WTC11 (cell line): ENCODE results near the gene C17orf113. TPM values are rescaled to one million over a fixed set of nuclear protein-coding genes. Genes with fewer than 3 reads are reported as not detected.

ENCODE experiments used
- ATAC-seq: fragments of 200-7000 bp; cut with Tn5 transposase; 2 replicates; pipeline ENCODE4 v1.10.0; 2021; ENCODE audit warnings: mild to moderate bottlenecking, moderate library complexity
- CTCF ChIA-PET: fragments of 300-600 bp; sonication (Branson Sonifier 250); formaldehyde crosslinking; loops from one replicate; lab custom pipeline; 2021; ENCODE audit warnings: antibody characterized with exemption; lab: Charles Lee
- POLR2A ChIA-PET: fragments of 350-600 bp; sonication (Branson Sonifier 250); formaldehyde crosslinking; loops from one replicate; lab custom pipeline; 2021; ENCODE audit warnings: antibody characterized with exemption; lab: Charles Lee
- DNase-seq: peaks from one replicate; pipeline ENCODE4 v3.0.0; 2021; ENCODE audit warnings: low spot score
- H3K27ac Mint-ChIP-seq: 2 replicates; pipeline ENCODE4 v1.8.0; 2021; ENCODE audit warnings: mixed read lengths
- H3K27me3 Mint-ChIP-seq: 2 replicates; pipeline ENCODE4 v1.8.0; 2021; ENCODE audit warnings: low read depth, mild to moderate bottlenecking, moderate library complexity, mixed read lengths
- H3K36me3 Mint-ChIP-seq: 2 replicates; pipeline ENCODE4 v1.8.0; 2021; ENCODE audit warnings: mixed read lengths
- H3K4me1 Mint-ChIP-seq: 2 replicates; pipeline ENCODE4 v1.8.0; 2022; ENCODE audit warnings: mixed read lengths
- H3K4me3 Mint-ChIP-seq: 2 replicates; pipeline ENCODE4 v1.8.0; 2021; ENCODE audit warnings: mild to moderate bottlenecking, moderate library complexity, mixed read lengths
- H3K9me3 Mint-ChIP-seq: 2 replicates; pipeline ENCODE4 v1.8.0; 2021; ENCODE audit warnings: mixed read lengths
- CBFB ChIP-seq: sonication (generic); formaldehyde crosslinking; IDR thresholded peaks from 2 replicates; pipeline ENCODE4 v1.8.1; 2022; ENCODE audit warnings: mild to moderate bottlenecking, low read depth, missing genetic modification reagents
- FOXK1 ChIP-seq: sonication (generic); formaldehyde crosslinking; IDR thresholded peaks from 2 replicates; pipeline ENCODE4 v1.8.0; 2022; ENCODE audit warnings: mild to moderate bottlenecking, moderate library complexity, missing genetic modification reagents
- MYBL2 ChIP-seq: sonication (generic); formaldehyde crosslinking; IDR thresholded peaks from 2 replicates; pipeline ENCODE4 v1.8.1; 2023; ENCODE audit warnings: mild to moderate bottlenecking, moderate library complexity, missing genetic modification reagents
- NR1H2 ChIP-seq: sonication (generic); formaldehyde crosslinking; IDR thresholded peaks from 2 replicates; pipeline ENCODE4 v1.9.0; 2021; ENCODE audit warnings: mild to moderate bottlenecking, moderate library complexity, missing genetic modification reagents
- RELA ChIP-seq: sonication (generic); formaldehyde crosslinking; IDR thresholded peaks from 2 replicates; pipeline ENCODE4 v1.8.1; 2022; ENCODE audit warnings: missing genetic modification reagents, mild to moderate bottlenecking, borderline replicate concordance
- SP1 ChIP-seq: sonication (generic); formaldehyde crosslinking; conservative IDR thresholded peaks from 2 replicates; pipeline ENCODE4 v1.8.1; 2022; ENCODE audit warnings: missing genetic modification reagents
- TCF7 ChIP-seq: sonication (generic); formaldehyde crosslinking; IDR thresholded peaks from 2 replicates; pipeline ENCODE4 v1.8.0; 2022; ENCODE audit warnings: mild to moderate bottlenecking, low read depth, missing genetic modification reagents, moderate library complexity
- ZBTB21 ChIP-seq: sonication (generic); formaldehyde crosslinking; IDR thresholded peaks from 2 replicates; pipeline ENCODE4 v1.8.1; 2023; ENCODE audit warnings: mild to moderate bottlenecking, missing genetic modification reagents, borderline replicate concordance
- ZNF138 ChIP-seq: sonication (generic); formaldehyde crosslinking; conservative IDR thresholded peaks from 2 replicates; pipeline ENCODE4 v1.8.1; 2022; ENCODE audit warnings: mild to moderate bottlenecking, moderate library complexity, missing genetic modification reagents
- ZNF416 ChIP-seq: fragments of 250-450 bp; sonication (Bioruptor Pico); IDR thresholded peaks from 2 replicates; pipeline ENCODE4 v1.9.0; 2021; ENCODE audit warnings: mild to moderate bottlenecking, inconsistent platforms
- ZNF423 ChIP-seq: fragments of 250-450 bp; sonication (Bioruptor Pico); IDR thresholded peaks from 2 replicates; pipeline ENCODE4 v2.1.2; 2022; ENCODE audit warnings: mild to moderate bottlenecking, moderate library complexity
- total RNA-seq: library from RNA; stranded (reverse); gene quantifications from 3 replicates; pipeline ENCODE4 v1.2.3, GENCODE V29; 2021
- TF ChIP-seq, protein P1 (sequence below): sonication (generic); formaldehyde crosslinking; conservative IDR thresholded peaks from 2 replicates; pipeline ENCODE4 v1.8.1; 2023; ENCODE audit warnings: mild to moderate bottlenecking, low read depth, missing genetic modification reagents, moderate library complexity
- TF ChIP-seq, protein P2 (sequence below): fragments of 200-600 bp; IDR thresholded peaks from 2 replicates; pipeline ENCODE4 v1.8.0; 2022; ENCODE audit warnings: antibody characterized with exemption
- TF ChIP-seq, protein P3 (sequence below): sonication (generic); formaldehyde crosslinking; IDR thresholded peaks from 2 replicates; pipeline ENCODE4 v1.8.1; 2023; ENCODE audit warnings: mild to moderate bottlenecking, missing genetic modification reagents
- TF ChIP-seq, protein P4 (sequence below): sonication (generic); formaldehyde crosslinking; IDR thresholded peaks from 2 replicates; pipeline ENCODE4 v1.8.0; 2022; ENCODE audit warnings: mild to moderate bottlenecking, missing genetic modification reagents
- TF ChIP-seq, protein P5 (sequence below): sonication (generic); formaldehyde crosslinking; IDR thresholded peaks from 2 replicates; pipeline ENCODE4 v1.8.1; 2022; ENCODE audit warnings: missing genetic modification reagents, borderline replicate concordance
- TF ChIP-seq, protein P6 (sequence below): fragments of 250-450 bp; sonication (Bioruptor Pico); IDR thresholded peaks from 2 replicates; pipeline ENCODE4 v1.9.0; 2021; ENCODE audit warnings: moderate library complexity, mild to moderate bottlenecking, inconsistent platforms, borderline replicate concordance
- TF ChIP-seq, protein P7 (sequence below): sonication (generic); formaldehyde crosslinking; conservative IDR thresholded peaks from 2 replicates; pipeline ENCODE4 v1.8.1; 2022; ENCODE audit warnings: mild to moderate bottlenecking, missing genetic modification reagents

The C17orf113 gene
- total RNA-seq, 1 experiment from 2014 or later, result 1.9 TPM

DNA sequence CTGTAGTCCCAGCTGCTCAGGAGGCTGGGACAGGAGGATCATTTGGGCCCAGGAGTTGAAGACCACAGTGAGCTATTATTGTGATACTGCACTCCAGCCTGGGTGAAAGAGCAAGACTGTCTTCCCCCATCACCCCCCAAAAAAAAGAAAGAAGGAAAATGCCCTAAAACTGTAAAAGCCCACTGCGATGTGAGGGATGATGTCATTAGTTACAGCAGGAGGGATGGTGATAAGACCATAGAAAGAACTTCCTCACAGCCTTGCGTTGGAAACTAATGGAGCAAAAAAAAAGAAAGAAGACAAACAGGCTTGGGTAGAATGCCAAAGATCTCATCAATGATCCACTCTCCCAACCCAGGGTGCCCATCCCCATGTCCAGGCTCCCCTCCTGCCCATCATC lies 29.1 kb upstream of the C17orf113 start (continued):
- TF ChIP-seq, protein P1, sequence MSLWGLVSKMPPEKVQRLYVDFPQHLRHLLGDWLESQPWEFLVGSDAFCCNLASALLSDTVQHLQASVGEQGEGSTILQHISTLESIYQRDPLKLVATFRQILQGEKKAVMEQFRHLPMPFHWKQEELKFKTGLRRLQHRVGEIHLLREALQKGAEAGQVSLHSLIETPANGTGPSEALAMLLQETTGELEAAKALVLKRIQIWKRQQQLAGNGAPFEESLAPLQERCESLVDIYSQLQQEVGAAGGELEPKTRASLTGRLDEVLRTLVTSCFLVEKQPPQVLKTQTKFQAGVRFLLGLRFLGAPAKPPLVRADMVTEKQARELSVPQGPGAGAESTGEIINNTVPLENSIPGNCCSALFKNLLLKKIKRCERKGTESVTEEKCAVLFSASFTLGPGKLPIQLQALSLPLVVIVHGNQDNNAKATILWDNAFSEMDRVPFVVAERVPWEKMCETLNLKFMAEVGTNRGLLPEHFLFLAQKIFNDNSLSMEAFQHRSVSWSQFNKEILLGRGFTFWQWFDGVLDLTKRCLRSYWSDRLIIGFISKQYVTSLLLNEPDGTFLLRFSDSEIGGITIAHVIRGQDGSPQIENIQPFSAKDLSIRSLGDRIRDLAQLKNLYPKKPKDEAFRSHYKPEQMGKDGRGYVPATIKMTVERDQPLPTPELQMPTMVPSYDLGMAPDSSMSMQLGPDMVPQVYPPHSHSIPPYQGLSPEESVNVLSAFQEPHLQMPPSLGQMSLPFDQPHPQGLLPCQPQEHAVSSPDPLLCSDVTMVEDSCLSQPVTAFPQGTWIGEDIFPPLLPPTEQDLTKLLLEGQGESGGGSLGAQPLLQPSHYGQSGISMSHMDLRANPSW (CRISPR knock-in tag), result no peak
- TF ChIP-seq MYBL2 (CRISPR knock-in tag) (no peak), ZBTB21 (no peak), ZNF416 (CRISPR knock-in tag) (no peak)
- TF ChIP-seq, protein P2, sequence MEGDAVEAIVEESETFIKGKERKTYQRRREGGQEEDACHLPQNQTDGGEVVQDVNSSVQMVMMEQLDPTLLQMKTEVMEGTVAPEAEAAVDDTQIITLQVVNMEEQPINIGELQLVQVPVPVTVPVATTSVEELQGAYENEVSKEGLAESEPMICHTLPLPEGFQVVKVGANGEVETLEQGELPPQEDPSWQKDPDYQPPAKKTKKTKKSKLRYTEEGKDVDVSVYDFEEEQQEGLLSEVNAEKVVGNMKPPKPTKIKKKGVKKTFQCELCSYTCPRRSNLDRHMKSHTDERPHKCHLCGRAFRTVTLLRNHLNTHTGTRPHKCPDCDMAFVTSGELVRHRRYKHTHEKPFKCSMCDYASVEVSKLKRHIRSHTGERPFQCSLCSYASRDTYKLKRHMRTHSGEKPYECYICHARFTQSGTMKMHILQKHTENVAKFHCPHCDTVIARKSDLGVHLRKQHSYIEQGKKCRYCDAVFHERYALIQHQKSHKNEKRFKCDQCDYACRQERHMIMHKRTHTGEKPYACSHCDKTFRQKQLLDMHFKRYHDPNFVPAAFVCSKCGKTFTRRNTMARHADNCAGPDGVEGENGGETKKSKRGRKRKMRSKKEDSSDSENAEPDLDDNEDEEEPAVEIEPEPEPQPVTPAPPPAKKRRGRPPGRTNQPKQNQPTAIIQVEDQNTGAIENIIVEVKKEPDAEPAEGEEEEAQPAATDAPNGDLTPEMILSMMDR, result no peak

DNA sequence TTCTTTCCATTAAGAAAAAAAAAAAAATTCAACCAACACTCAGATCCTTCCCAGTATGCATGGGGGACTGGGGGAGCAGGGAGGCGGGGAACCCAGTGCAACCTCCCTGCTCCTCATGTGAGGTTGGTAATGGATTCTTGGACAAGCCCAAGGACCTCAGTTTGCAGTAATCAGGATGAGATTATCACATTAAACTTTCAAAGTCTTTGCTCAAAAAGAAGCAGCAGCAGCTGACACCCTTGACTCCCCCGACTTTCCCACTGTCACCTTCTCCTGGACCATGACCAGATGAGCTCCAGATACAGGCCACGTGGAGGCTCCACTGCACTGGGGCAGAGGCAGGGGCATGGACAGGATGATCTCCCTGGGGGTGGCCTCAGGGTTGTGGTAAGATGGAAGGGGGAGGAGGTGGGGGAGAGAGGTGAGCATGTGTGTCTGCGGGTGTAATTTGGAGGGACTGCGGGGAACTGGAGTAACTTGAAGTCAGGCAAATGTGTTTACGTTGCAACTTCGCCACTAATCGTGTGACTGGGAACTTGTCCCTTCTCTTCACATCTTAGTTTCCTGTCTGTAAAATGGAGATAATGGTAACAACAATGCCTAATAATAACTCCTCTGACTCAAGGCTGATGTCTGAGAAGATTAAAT lies 28.1 kb upstream of the C17orf113 start:
- H3K36me3 Mint-ChIP-seq, result no peaks in the 10 kb centered on the region
- no peaks in the 10 kb centered on the region for H3K9me3 Mint-ChIP-seq
- POLR2A ChIA-PET, result no interaction called here
- H3K27ac Mint-ChIP-seq, result no peak overlapping the region
- H3K4me3 Mint-ChIP-seq, result no peak overlapping the region
- peaks cover 3% of the 10 kb centered on the region; the same call in 1 of the 2 replicates for H3K4me1 Mint-ChIP-seq
- CTCF ChIA-PET, result interaction anchor here (0.7 to 0.8 kb wide), 3 partner anchors 21 to 119 kb away, joined by 3 to 6 read pairs (median 3); no protein-coding TSS in a partner anchor
- H3K27me3 Mint-ChIP-seq, result peaks cover under 1% of the 10 kb centered on the region
- TF ChIP-seq, protein P3, sequence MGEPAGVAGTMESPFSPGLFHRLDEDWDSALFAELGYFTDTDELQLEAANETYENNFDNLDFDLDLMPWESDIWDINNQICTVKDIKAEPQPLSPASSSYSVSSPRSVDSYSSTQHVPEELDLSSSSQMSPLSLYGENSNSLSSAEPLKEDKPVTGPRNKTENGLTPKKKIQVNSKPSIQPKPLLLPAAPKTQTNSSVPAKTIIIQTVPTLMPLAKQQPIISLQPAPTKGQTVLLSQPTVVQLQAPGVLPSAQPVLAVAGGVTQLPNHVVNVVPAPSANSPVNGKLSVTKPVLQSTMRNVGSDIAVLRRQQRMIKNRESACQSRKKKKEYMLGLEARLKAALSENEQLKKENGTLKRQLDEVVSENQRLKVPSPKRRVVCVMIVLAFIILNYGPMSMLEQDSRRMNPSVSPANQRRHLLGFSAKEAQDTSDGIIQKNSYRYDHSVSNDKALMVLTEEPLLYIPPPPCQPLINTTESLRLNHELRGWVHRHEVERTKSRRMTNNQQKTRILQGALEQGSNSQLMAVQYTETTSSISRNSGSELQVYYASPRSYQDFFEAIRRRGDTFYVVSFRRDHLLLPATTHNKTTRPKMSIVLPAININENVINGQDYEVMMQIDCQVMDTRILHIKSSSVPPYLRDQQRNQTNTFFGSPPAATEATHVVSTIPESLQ (CRISPR knock-in tag), result no peak
- DNase-seq (no peak), ATAC-seq (no peak)

DNA sequence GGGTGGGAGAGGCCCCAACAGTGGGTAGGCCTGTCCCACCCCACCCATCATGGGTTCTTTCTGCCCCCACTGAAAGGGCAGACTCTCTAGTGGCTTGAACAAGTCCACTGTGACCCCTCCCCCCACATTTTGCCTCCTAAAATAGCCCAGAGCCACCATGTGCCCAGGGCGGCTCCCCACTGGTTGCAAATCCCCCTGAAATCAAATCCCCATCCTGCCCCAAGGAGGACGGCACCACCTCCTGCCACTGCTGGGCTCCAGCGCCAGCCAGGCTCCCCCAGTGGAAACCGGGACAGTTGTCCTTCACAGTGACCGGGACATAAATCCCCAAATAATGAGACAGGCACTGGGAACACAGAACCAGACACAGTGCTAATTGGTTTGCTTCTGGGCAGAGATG lies 27.4 kb upstream of the C17orf113 start:
- Mint-ChIP-seq H3K9me3 (no peaks in the 10 kb centered on the region), H3K36me3 (no peaks in the 10 kb centered on the region), H3K4me3 (no peak overlapping the region), H3K4me1 (peaks cover 6% of the 10 kb centered on the region; the same call in 1 of the 2 replicates), H3K27ac (no peak overlapping the region), H3K27me3 (peaks cover 8% of the 10 kb centered on the region)
- ChIA-PET CTCF (interaction anchor here (1.0 to 1.4 kb wide), 3 partner anchors 11 to 57 kb away, joined by 3 to 8 read pairs (median 3); partner anchors contain the start of gene NKIRAS2), POLR2A (no interaction called here)
- ATAC-seq, result no peak
- no peak for DNase-seq
- TF ChIP-seq, protein P4, sequence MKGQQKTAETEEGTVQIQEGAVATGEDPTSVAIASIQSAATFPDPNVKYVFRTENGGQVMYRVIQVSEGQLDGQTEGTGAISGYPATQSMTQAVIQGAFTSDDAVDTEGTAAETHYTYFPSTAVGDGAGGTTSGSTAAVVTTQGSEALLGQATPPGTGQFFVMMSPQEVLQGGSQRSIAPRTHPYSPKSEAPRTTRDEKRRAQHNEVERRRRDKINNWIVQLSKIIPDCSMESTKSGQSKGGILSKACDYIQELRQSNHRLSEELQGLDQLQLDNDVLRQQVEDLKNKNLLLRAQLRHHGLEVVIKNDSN (CRISPR knock-in tag), result no peak
- no peak for TF ChIP-seq NR1H2
- TF ChIP-seq, protein P5, sequence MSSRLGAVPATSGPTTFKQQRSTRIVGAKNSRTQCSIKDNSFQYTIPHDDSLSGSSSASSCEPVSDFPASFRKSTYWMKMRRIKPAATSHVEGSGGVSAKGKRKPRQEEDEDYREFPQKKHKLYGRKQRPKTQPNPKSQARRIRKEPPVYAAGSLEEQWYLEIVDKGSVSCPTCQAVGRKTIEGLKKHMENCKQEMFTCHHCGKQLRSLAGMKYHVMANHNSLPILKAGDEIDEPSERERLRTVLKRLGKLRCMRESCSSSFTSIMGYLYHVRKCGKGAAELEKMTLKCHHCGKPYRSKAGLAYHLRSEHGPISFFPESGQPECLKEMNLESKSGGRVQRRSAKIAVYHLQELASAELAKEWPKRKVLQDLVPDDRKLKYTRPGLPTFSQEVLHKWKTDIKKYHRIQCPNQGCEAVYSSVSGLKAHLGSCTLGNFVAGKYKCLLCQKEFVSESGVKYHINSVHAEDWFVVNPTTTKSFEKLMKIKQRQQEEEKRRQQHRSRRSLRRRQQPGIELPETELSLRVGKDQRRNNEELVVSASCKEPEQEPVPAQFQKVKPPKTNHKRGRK (CRISPR knock-in tag), result no peak
- no peak for TF ChIP-seq CBFB (CRISPR knock-in tag)
- TF ChIP-seq, protein P6, sequence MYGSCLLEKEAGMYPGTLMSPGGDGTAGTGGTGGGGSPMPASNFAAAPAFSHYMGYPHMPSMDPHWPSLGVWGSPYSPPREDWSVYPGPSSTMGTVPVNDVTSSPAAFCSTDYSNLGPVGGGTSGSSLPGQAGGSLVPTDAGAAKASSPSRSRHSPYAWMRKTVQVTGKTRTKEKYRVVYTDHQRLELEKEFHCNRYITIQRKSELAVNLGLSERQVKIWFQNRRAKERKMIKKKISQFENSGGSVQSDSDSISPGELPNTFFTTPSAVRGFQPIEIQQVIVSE (CRISPR knock-in tag), result no peak
- TF ChIP-seq RELA (CRISPR knock-in tag), result no peak
- TF ChIP-seq, protein P7, sequence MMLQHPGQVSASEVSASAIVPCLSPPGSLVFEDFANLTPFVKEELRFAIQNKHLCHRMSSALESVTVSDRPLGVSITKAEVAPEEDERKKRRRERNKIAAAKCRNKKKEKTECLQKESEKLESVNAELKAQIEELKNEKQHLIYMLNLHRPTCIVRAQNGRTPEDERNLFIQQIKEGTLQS (CRISPR knock-in tag), result no peak
- TF ChIP-seq SP1 (CRISPR knock-in tag), result no peak
- no peak for TF ChIP-seq TCF7 (CRISPR knock-in tag)
- TF ChIP-seq FOXK1 (CRISPR knock-in tag), result no peak
- no peak for TF ChIP-seq ZNF423 (CRISPR knock-in tag)
- TF ChIP-seq, protein P3 (CRISPR knock-in tag), result no peak
- TF ChIP-seq ZNF138, result no peak
